HG02938 (cell line): ENCODE measurements around the gene NEDD4.
"Not testable (repeated sequence)": the region's sequence is repeated elsewhere in the genome, so short reads cannot be mapped to it uniquely, and the experiment has no call there.

Experiments
- ATAC-seq: cut with Tn5 transposase; IDR thresholded peaks from one replicate; pipeline ENCODE4 v1.9.1; 2021; ENCODE audit warnings: mild to moderate bottlenecking, moderate library complexity; ENCODE audit not compliant: unreplicated experiment

Gene NEDD4

GRCh38 chr15:56006371-56006770 is 13.0 kb upstream of the NEDD4 start:
- ATAC-seq = not testable (repeated sequence)

GRCh38 chr15:56004281-56004680 is 10.9 kb upstream of the NEDD4 start:
- ATAC-seq = not testable (repeated sequence)

- ATAC-seq = not testable (repeated sequence)
Measured at GRCh38 chr15:56003777-56004176, 10.4 kb upstream of the NEDD4 start.

GRCh38 chr15:56003277-56003676 is 9.9 kb upstream of the NEDD4 start:
- ATAC-seq = not testable (repeated sequence)

- ATAC-seq = no peak
Measured at GRCh38 chr15:56001471-56002078, 8.2 kb upstream of the NEDD4 start.

- ATAC-seq = no peak
Measured at GRCh38 chr15:55999658-56000057, 6.2 kb upstream of the NEDD4 start.

GRCh38 chr15:55998478-55998877 is 5.1 kb upstream of the NEDD4 start:
- ATAC-seq = no peak

GRCh38 chr15:55993804-55994560 is 570 bp upstream of the NEDD4 start:
- peak; percentile 3 for ATAC-seq

- no peak for ATAC-seq
Measured at GRCh38 chr15:55992769-55993110, 672 bp downstream of the NEDD4 start.

- ATAC-seq = no peak
Measured at GRCh38 chr15:55991802-55992768, 1.3 kb downstream of the NEDD4 start.

- ATAC-seq = no peak
Measured at GRCh38 chr15:55990998-55991397, 2.4 kb downstream of the NEDD4 start.

- no peak for ATAC-seq
Measured at GRCh38 chr15:55990516-55990915, 2.9 kb downstream of the NEDD4 start.

GRCh38 chr15:55989383-55989782 is 4.0 kb downstream of the NEDD4 start:
- no peak for ATAC-seq

- no peak for ATAC-seq
Measured at GRCh38 chr15:55981582-55982249, 11.7 kb downstream of the NEDD4 start.

GRCh38 chr15:55980511-55980910 is 12.9 kb downstream of the NEDD4 start:
- ATAC-seq = no peak

- ATAC-seq = no peak
Measured at GRCh38 chr15:55977231-55977630, 16.2 kb downstream of the NEDD4 start.

- ATAC-seq = no peak
Measured at GRCh38 chr15:55970286-55970685, 23.1 kb downstream of the NEDD4 start.

GRCh38 chr15:55969582-55969981 is 23.8 kb downstream of the NEDD4 start:
- ATAC-seq = no peak

- no peak for ATAC-seq
Measured at GRCh38 chr15:55968923-55969322, 24.5 kb downstream of the NEDD4 start.

- no peak for ATAC-seq
Measured at GRCh38 chr15:55965091-55965490, 28.3 kb downstream of the NEDD4 start.

- ATAC-seq = no peak
Measured at GRCh38 chr15:55960946-55961345, 32.5 kb downstream of the NEDD4 start.
